SK-N-SH treated with all-trans-retinoic acid at 6 μM for 48 hours (cell line): ENCODE data around the gene SPON1.

Experiments used
- ATAC-seq: fragments of 200-7000 bp; cut with Tn5 transposase; 3 replicates; pipeline ENCODE4 v1.9.1; 2020; ENCODE audit warnings: mild to moderate bottlenecking, moderate library complexity
- ARNTL ChIP-seq: fragments of 450-650 bp; formaldehyde crosslinking; IDR thresholded peaks from 2 replicates; pipeline ENCODE4 v1.5.0; 2020; ENCODE audit warnings: low read depth, mild to moderate bottlenecking, moderate library complexity, borderline replicate concordance
- BACH2 ChIP-seq: fragments of 250-450 bp; sonication (Bioruptor Pico); IDR thresholded peaks from 2 replicates; pipeline ENCODE4 v1.9.0; 2021; ENCODE audit warnings: mild to moderate bottlenecking, borderline replicate concordance
- CSDC2 ChIP-seq: fragments of 250-450 bp; sonication (Bioruptor Pico); IDR thresholded peaks from 2 replicates; pipeline ENCODE4 v1.5.0; 2020; ENCODE audit warnings: mild to moderate bottlenecking, moderate library complexity
- GLIS3 ChIP-seq: fragments of 250-450 bp; sonication (Bioruptor Pico); IDR thresholded peaks from 2 replicates; pipeline ENCODE4 v1.5.0; 2020; ENCODE audit warnings: mild to moderate bottlenecking, moderate library complexity
- ISL1 ChIP-seq: fragments of 250-450 bp; sonication (Bioruptor Pico); IDR thresholded peaks from 2 replicates; pipeline ENCODE4 v2.1.2; 2022; ENCODE audit warnings: mild to moderate bottlenecking, moderate library complexity
- OSR1 ChIP-seq: fragments of 250-450 bp; sonication (Bioruptor Pico); IDR thresholded peaks from 2 replicates; pipeline ENCODE4 v1.8.0; 2022; ENCODE audit warnings: moderate library complexity, mild to moderate bottlenecking, inconsistent platforms
- PPARA ChIP-seq: fragments of 250-450 bp; sonication (Bioruptor Pico); IDR thresholded peaks from 2 replicates; pipeline ENCODE4 v1.5.0; 2020; ENCODE audit warnings: mild to moderate bottlenecking, borderline replicate concordance
- RARB ChIP-seq: fragments of 250-450 bp; sonication (Bioruptor Pico); IDR thresholded peaks from 2 replicates; pipeline ENCODE4 v1.8.0; 2021; ENCODE audit warnings: mild to moderate bottlenecking, moderate library complexity
- SNAI2 ChIP-seq: fragments of 250-450 bp; sonication (Bioruptor Pico); IDR thresholded peaks from 2 replicates; pipeline ENCODE4 v1.5.0; 2020; ENCODE audit warnings: mild to moderate bottlenecking, moderate library complexity
- TCF4 ChIP-seq: fragments of 250-450 bp; sonication (Bioruptor Pico); IDR thresholded peaks from 2 replicates; pipeline ENCODE4 v1.8.0; 2021; ENCODE audit warnings: mild to moderate bottlenecking, moderate library complexity, borderline replicate concordance
- ZC3H10 ChIP-seq: fragments of 250-450 bp; sonication (Bioruptor Pico); IDR thresholded peaks from 2 replicates; pipeline ENCODE4 v1.5.1; 2021; ENCODE audit warnings: mild to moderate bottlenecking, moderate library complexity
- ZFP3 ChIP-seq: fragments of 250-450 bp; sonication (Bioruptor Pico); IDR thresholded peaks from 2 replicates; pipeline ENCODE4 v1.5.0; 2020; ENCODE audit warnings: mild to moderate bottlenecking, moderate library complexity
- ZFP30 ChIP-seq: fragments of 450-650 bp; formaldehyde crosslinking; IDR thresholded peaks from 2 replicates; pipeline ENCODE4 v1.5.0; 2022; ENCODE audit warnings: mild to moderate bottlenecking, moderate library complexity
- ZNF565 ChIP-seq: fragments of 450-650 bp; formaldehyde crosslinking; conservative IDR thresholded peaks from 2 replicates; pipeline ENCODE4 v1.5.0; 2020; ENCODE audit warnings: low read depth, mild to moderate bottlenecking, moderate library complexity
- ZNF8 ChIP-seq: fragments of 450-650 bp; formaldehyde crosslinking; IDR thresholded peaks from 2 replicates; pipeline ENCODE4 v1.5.0; 2020; ENCODE audit warnings: mild to moderate bottlenecking, moderate library complexity
- TF ChIP-seq, protein P1 (sequence below): fragments of 250-450 bp; sonication (Bioruptor Pico); IDR thresholded peaks from 2 replicates; pipeline ENCODE4 v1.5.1; 2021; ENCODE audit warnings: mild to moderate bottlenecking, moderate library complexity
- TF ChIP-seq, protein P2 (sequence below): fragments of 250-450 bp; sonication (Bioruptor Pico); IDR thresholded peaks from 2 replicates; pipeline ENCODE4 v1.8.0; 2021; ENCODE audit warnings: low read depth, mild to moderate bottlenecking, moderate library complexity, borderline replicate concordance
- TF ChIP-seq, protein P3 (sequence below): fragments of 250-450 bp; sonication (Bioruptor Pico); IDR thresholded peaks from 2 replicates; pipeline ENCODE4 v1.5.0; 2020; ENCODE audit warnings: mild to moderate bottlenecking, moderate library complexity

SPON1 gene

DNA sequence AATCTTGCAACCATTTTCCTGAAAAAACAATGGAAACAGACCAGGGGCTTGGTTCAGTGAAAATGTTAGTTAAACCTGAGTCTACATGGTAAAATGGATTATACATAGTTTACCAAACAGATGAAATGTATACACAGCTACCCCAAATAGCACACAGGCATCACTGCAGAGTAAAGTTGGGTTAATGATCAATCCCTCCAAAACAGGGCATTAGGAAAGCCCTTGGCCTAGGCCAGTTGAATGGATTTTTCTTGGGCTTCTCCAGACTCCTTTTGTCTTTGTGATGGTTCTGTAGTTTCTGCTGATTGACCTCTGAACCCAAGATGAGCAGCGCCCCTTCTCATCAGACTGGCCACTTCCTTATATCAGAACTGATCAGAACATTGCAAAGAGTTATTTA lies 222.9 kb downstream of the SPON1 start:
- no peak for ATAC-seq
- TF ChIP-seq, protein P1, sequence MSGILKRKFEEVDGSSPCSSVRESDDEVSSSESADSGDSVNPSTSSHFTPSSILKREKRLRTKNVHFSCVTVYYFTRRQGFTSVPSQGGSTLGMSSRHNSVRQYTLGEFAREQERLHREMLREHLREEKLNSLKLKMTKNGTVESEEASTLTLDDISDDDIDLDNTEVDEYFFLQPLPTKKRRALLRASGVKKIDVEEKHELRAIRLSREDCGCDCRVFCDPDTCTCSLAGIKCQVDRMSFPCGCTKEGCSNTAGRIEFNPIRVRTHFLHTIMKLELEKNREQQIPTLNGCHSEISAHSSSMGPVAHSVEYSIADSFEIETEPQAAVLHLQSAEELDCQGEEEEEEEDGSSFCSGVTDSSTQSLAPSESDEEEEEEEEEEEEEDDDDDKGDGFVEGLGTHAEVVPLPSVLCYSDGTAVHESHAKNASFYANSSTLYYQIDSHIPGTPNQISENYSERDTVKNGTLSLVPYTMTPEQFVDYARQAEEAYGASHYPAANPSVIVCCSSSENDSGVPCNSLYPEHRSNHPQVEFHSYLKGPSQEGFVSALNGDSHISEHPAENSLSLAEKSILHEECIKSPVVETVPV: no peak
- no peak for TF ChIP-seq SNAI2 (CRISPR knock-in tag)
- TF ChIP-seq OSR1 (CRISPR knock-in tag): no peak
- no peak for TF ChIP-seq BACH2 (CRISPR knock-in tag)
- TF ChIP-seq PPARA (CRISPR knock-in tag): no peak
- no peak for TF ChIP-seq ZFP30 (CRISPR knock-in tag)
- TF ChIP-seq, all 23 proteins: peak for 0

DNA sequence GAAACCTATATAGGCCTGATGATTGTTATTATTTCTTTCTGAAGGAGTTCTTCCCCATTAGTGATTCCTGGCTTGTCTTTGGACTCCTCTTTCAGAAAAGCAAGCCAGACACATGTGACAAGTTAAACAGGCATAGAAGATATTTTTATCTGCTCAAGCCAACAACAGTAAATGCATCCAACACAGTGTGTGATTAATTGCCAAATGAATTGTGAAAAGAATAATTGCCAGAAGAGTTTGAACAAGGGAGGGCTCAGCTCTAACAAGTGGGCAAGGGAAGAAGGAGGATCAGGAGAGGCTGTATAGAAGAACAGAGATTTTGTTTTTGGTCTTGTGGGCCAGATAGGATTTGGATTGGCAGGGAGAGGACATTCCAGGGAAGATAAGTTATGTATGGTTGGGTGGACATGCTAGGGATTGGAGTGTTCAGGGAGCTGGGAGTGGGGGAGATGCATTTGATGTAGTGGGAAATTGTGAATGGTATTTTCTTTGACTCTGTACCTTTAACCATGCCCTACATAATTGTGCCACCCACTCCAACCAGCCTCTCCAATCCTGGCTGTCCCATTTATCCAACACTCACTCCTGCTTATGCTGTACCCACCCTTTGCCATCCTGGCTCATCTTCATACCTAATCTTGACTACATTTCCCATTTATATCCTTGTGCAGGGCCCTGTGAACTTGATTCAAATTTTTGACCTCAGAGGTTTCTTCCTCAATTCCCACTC lies 223.7 kb downstream of the SPON1 start:
- no peak for ATAC-seq
- TF ChIP-seq ZC3H10 (CRISPR knock-in tag) (no peak), RARB (no peak), GLIS3 (CRISPR knock-in tag) (no peak), ZFP30 (CRISPR knock-in tag) (no peak), TCF4 (CRISPR knock-in tag) (no peak)
- TF ChIP-seq, protein P2, sequence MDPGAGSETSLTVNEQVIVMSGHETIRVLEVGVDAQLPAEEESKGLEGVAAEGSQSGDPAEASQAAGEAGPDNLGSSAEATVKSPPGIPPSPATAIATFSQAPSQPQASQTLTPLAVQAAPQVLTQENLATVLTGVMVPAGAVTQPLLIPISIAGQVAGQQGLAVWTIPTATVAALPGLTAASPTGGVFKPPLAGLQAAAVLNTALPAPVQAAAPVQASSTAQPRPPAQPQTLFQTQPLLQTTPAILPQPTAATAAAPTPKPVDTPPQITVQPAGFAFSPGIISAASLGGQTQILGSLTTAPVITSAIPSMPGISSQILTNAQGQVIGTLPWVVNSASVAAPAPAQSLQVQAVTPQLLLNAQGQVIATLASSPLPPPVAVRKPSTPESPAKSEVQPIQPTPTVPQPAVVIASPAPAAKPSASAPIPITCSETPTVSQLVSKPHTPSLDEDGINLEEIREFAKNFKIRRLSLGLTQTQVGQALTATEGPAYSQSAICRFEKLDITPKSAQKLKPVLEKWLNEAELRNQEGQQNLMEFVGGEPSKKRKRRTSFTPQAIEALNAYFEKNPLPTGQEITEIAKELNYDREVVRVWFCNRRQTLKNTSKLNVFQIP (CRISPR knock-in tag): no peak

DNA sequence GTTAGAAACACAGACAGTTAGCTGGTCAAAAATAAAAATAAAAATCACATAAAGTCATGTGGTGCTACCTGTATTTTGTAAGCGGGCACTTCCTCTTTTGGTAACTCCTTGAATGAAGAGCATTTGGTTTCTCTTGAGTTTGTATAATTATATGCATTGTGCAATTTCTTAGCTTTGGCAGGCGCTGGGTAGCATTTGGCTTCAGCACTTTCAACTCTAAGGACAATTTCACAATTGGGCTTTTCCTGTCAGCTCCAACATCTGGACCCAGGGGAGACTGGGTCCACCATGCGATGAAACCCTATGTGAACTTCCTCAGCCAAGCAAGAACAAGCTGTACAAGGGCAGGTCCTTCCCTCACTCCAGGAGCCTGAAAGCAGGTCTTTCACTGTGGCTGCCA lies 227.4 kb downstream of the SPON1 start:
- TF ChIP-seq ZNF8 (CRISPR knock-in tag) (no peak), SNAI2 (CRISPR knock-in tag) (no peak), BACH2 (CRISPR knock-in tag) (no peak), PPARA (CRISPR knock-in tag) (no peak), TCF4 (CRISPR knock-in tag) (no peak), ZFP30 (CRISPR knock-in tag) (no peak), OSR1 (CRISPR knock-in tag) (no peak), ZNF565 (CRISPR knock-in tag) (no peak)
- TF ChIP-seq, protein P3, sequence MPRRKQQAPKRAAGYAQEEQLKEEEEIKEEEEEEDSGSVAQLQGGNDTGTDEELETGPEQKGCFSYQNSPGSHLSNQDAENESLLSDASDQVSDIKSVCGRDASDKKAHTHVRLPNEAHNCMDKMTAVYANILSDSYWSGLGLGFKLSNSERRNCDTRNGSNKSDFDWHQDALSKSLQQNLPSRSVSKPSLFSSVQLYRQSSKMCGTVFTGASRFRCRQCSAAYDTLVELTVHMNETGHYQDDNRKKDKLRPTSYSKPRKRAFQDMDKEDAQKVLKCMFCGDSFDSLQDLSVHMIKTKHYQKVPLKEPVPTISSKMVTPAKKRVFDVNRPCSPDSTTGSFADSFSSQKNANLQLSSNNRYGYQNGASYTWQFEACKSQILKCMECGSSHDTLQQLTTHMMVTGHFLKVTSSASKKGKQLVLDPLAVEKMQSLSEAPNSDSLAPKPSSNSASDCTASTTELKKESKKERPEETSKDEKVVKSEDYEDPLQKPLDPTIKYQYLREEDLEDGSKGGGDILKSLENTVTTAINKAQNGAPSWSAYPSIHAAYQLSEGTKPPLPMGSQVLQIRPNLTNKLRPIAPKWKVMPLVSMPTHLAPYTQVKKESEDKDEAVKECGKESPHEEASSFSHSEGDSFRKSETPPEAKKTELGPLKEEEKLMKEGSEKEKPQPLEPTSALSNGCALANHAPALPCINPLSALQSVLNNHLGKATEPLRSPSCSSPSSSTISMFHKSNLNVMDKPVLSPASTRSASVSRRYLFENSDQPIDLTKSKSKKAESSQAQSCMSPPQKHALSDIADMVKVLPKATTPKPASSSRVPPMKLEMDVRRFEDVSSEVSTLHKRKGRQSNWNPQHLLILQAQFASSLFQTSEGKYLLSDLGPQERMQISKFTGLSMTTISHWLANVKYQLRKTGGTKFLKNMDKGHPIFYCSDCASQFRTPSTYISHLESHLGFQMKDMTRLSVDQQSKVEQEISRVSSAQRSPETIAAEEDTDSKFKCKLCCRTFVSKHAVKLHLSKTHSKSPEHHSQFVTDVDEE: no peak

GRCh38 chr11:14190992-14191778 lies 228.7 kb downstream of the SPON1 start:
- 0 out of 3 replicates have a peak, but pooled peaks have one; percentile 40 for ATAC-seq
- TF ChIP-seq ISL1 (CRISPR knock-in tag) (no peak), PPARA (CRISPR knock-in tag) (no peak), TCF4 (CRISPR knock-in tag) (no peak), CSDC2 (no peak), OSR1 (CRISPR knock-in tag) (no peak), ZFP3 (CRISPR knock-in tag) (no peak), ZNF8 (CRISPR knock-in tag) (no peak), ARNTL (no peak)
- TF ChIP-seq, protein P3: no peak

More for the DNA sequence above, 227.4 kb downstream of the SPON1 start:
- no peak for ATAC-seq
